IPS-18c (cell line): ENCODE results near the gene RUNX1.

ENCODE experiments used
- H3K4me3 ChIP-seq: 2 replicates; pipeline ENCODE4 v1.7.0; 2013; ENCODE audit warnings: low read depth, mild to moderate bottlenecking, low read length, moderate library complexity; ENCODE audit not compliant: insufficient read depth
- H3K9me3 ChIP-seq: one replicate; pipeline ENCODE4 v1.6.1; 2013; ENCODE audit warnings: mild to moderate bottlenecking, low read length, moderate library complexity; ENCODE audit not compliant: control insufficient read depth, insufficient read depth

Gene RUNX1

DNA sequence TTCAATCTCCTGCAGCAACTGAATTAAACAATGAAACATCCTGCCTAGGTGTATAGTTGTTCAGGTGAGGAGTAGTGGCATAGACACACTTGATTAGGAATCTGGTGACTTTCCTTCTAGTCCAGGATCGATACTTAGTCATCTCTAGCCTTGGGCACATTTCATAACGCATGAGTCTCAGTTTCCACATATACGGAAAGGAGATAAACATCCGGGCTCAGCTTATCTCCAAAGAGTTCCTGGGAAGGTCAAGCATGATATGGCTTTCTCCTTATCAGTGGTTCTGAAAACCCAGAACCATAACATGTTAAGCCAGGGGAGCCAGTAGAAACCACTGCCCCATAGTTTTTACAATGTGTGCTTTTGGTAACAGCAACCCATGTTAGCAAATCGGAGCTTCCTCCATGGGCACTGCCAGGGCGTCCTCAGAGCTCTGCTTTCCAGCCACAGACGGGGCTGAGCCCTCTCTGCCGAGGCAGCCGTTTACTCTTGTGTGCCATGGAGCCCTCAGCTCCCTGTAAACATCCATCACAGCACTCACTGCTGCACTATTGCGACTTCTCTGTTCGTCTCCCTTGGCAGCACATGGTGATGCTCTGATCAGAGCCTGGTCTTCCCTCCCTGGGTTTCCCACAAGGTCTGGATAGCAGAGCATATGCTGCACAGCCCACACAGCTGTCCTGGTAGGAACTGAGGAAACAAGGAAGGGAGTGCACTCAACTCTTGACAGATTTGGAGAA is 34.6 kb downstream of the RUNX1 start:
- Histone ChIP-seq H3K4me3 (no peak overlapping the region), H3K9me3 (no peaks in the 10 kb centered on the region)

DNA sequence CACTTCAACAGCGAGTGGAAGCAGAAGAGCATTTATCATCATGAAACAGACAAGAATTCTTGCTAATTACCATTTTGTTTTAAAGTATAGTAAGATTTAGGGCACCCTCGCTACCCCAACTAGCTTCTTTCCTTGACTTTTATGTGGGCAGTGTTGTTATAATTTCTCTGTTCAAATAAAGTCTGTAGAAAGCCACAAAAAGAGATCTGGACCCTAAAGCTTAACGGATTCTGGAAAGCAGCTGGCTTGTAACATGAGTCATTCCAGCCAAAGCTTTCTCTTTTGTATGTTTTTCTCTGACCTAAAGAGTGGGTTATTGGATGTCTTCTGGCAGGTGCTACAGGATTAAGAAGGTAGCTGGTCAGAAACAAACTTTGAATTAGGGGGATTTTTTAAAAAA is 37.4 kb downstream of the RUNX1 start:
- H3K9me3 ChIP-seq, result no peaks in the 10 kb centered on the region
- no peak overlapping the region for H3K4me3 ChIP-seq

DNA sequence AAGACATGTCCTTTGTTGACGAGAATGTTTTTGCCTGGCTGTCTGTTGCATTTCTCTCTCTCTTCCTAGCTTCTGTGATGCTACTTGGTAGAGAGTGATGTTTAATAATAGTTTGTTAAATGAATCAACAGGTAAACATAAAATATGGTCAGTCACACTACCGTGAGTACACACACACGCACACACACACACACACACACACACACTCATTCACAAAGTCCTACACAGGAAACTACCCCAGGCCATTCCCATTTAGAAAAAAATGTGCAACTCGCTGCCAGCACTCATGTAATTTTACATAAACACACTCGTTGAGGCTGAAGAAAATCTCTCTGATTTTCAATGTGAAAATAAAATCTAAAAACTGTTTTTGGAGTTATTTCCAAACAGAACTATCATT is 38.7 kb downstream of the RUNX1 start:
- Histone ChIP-seq H3K4me3 (no peak overlapping the region), H3K9me3 (no peaks in the 10 kb centered on the region)

DNA sequence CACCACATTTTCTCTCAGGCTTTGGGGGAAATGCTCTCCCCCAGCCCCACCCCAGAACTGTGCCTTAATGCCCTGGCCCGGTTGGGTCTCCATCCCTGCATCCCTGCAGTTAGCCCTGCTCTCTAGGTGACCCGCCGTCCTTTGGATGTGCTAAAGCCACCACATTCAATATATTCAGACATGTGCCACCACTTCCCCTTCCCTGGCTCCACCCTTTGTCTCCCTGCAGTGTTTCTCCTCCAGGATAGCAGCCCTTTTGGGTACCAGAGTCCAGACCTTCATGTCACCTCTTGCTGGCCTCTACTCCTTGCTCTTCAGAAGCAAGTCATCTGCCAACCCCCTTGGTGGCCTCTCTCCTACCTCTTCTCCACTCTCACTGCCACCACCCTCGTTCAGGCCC is 41.8 kb downstream of the RUNX1 start:
- Histone ChIP-seq H3K9me3 (no peaks in the 10 kb centered on the region), H3K4me3 (no peak overlapping the region)

DNA sequence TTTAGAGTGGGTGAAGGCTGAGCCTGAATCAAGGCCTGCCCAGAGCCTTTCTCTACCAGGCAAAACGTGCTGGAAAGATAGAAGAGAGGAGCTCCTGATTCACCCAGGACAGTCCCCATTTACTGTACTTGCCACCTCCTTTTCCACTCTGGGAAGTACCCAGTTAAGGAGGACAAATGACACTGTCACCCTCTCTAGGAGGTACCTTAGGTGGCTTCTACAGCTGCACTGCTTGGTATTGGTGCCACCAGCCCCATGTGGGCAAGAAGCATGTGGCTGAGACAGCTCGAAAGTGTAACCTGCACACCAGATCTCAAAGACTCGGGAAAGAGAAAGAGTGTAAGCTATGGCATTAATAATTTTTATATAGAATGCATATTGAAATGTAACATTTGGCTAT is 42.3 kb downstream of the RUNX1 start:
- no peak overlapping the region for H3K4me3 ChIP-seq

DNA sequence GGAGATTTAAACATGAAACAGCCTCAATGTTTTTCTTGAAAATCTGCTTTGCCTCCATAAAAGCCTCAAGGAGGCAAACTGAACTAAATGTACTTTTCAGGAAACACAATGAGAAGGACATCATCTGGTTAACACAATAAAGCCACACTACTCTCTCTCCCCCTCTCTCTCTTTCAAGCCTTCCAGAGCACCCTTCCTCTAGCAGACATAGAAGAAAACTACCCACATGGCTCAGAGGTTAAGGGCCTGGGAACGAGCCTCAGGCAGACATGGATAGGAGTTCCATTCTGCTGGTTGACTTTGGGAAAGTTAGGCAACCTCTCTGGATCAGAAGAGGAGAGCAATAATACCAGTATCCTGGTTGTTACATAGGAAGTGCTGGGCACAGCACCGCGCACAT is 42.9 kb downstream of the RUNX1 start:
- Histone ChIP-seq H3K4me3 (no peak overlapping the region), H3K9me3 (no peaks in the 10 kb centered on the region)

More for the DNA sequence above, 42.3 kb downstream of the RUNX1 start:
- no peaks in the 10 kb centered on the region for H3K9me3 ChIP-seq

DNA sequence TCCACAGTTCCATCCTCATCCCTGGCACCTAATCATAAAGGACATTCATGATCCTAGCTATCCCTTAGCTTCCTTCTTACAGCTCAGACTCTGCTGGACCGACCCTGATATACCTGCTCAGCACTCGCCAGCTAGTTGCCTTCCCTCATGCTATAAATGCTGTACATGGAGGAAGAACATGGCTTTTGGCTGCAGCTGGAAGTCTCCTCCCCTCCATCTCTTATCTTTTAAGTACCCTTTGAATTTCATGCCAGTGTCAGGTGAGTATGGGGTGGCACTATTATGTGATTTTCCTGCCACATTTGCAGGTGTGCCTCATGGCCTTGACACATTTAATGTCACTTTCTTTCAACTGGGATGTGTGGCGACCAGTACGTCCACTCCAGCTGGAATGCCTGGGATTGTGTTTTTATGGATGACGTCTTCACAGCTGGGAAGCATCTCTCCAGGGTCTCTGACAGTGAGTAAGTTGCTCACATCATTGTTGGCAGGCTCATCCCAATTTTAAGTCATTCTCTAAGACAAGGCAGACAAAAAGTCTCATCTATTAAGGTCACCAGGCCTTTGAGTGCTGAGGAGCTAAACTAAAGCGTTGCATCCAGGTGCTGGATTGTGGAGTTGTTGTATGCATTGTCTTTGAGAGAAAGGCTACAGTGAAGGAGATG is 43.4 kb downstream of the RUNX1 start:
- Histone ChIP-seq H3K9me3 (no peaks in the 10 kb centered on the region), H3K4me3 (no peak overlapping the region)

DNA sequence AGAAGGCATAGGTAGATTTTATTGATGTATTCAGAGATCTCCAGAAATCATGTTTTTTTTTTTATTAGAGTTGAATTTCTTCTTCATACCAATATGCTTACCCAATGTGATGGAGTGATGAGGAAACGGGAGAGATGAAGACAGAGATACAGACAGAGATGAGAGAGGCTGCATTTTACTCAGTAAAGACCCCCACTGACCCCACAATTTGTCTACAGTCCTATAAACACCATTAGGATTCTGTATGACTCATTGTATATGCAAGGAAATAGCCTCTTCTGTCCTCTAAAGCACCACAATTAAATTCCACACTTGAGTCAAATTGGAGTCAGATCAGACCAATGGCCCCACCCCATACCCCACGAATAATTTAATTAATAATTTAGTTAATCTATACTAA is 44.0 kb downstream of the RUNX1 start:
- no peaks in the 10 kb centered on the region for H3K9me3 ChIP-seq

DNA sequence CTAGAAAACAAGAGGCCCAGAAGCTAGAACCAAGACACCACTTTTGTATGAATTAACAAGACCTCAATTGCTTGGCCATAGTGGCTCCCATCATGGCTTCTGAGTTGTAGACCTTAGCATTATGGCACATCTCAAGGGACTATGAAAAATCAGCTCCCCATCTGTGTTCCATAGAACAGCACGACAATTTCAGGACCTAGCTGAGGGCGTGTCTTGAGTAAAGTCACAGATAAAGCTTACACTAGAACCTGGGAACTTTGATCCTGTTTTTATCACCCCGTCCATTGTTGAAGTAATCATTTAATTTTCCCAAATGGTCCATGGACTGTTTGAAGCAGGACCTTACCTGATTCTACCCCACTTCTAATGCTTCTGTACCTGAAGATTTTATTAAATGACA is 44.8 kb downstream of the RUNX1 start:
- H3K9me3 ChIP-seq, result no peaks in the 10 kb centered on the region
- H3K4me3 ChIP-seq, result no peak overlapping the region

More for the DNA sequence above, 44.0 kb downstream of the RUNX1 start:
- H3K4me3 ChIP-seq, result no peak overlapping the region

DNA sequence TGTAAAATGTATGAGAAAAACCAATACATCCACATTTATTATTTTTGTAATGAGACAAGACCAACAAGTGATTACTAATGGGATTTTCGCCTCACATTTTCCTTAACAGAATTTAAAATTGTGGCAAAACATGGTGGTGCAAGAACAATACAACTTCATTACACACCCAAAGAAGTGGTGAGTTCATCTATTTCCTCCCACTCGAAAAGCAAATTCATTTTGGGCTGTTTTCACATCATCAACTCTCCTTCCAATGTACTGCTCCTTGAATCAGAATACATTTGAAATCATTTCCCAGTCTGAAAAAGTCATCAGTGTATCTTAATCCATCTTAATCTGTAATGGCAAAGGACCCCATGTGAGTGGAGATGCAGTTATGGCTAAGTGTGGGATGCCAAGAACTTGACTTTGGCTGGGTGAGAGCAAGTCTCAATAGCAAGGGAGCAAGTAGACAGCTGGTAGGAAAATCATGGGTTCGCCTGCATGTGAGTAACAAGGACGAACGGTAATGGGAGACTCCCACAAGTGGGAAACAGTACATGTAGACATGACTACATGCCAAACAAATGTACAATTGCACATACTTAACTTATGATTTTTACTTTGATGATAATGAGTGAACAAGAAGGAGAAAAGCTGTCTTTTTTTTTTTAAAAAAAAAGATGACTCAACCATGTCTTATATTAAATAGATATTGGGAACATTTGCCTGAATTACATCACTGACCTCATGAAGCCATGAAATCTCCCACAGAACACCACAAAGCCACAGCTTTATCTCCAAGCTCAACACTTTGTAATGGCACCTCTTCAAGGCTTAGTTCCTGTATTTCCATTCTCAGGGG is 46.0 kb downstream of the RUNX1 start:
- no peak overlapping the region for H3K4me3 ChIP-seq
- H3K9me3 ChIP-seq, result no peaks in the 10 kb centered on the region

DNA sequence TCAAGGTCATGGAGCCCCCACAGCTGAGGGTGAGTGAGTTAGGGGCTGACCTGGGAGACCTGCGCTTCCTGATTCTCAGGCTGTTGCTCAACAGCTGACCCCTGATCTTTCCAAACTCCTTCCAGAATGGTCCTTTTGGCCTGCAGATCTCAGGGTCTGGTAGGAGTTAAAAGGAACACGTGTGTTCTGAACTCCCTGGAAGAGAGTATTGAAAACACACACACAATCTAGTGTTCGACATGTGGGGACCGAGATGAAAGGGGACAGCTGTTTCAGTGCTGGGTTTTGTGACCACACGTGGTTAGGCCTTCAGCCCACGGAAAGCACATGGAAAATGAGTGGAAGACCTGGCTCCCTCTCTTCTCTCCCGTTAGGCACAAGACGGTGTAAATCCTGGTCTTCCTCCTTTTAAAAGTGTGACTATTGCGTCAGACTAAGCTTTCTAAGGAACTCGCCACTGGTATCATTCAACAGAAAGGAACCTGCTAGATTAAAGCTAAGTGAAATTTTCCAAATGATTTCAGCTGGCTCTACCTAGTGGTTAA is 49.6 kb downstream of the RUNX1 start:
- no peak overlapping the region for H3K4me3 ChIP-seq
- no peaks in the 10 kb centered on the region for H3K9me3 ChIP-seq

DNA sequence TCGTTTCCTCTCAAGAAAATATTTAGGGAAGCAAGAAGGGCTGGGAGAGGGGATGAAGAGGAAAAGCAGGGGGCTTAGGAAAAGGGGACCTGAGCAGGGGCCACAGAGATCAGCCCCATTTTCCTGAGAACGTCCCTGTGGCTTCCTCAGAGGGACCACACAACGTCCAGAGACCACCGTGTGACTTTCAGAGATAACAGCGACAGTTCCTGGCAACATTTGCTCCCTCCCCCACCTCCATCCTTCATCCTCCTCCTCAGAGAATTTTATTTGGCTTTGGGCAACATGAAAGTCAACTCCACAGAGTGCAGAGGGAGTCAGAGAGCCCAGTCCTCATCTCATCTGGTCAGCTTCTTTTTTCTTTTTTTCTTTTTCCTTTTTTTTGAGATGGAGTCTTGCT is 50.9 kb downstream of the RUNX1 start:
- no peaks in the 10 kb centered on the region for H3K9me3 ChIP-seq

DNA sequence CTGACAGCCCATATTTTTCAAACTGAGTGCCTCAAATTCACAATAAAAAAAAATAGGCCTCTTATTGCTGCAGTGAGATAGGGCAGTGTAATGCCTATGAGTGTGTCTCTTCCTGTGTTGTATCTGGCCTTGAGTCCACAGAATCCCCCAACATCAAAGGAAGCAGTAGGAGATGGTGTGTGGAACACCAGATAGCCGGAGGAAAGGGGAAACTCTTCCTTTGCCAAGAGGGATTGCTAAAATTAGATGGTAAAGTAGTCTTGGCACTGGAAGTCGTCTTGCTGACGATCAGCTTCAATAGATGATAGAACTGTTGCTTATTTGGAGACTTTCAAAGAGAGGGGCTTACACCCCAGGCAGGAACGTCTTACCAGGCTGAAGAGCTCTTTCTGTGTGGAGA is 51.8 kb downstream of the RUNX1 start:
- H3K4me3 ChIP-seq, result no peak overlapping the region
- H3K9me3 ChIP-seq, result no peaks in the 10 kb centered on the region

More for the DNA sequence above, 50.9 kb downstream of the RUNX1 start:
- no peak overlapping the region for H3K4me3 ChIP-seq

DNA sequence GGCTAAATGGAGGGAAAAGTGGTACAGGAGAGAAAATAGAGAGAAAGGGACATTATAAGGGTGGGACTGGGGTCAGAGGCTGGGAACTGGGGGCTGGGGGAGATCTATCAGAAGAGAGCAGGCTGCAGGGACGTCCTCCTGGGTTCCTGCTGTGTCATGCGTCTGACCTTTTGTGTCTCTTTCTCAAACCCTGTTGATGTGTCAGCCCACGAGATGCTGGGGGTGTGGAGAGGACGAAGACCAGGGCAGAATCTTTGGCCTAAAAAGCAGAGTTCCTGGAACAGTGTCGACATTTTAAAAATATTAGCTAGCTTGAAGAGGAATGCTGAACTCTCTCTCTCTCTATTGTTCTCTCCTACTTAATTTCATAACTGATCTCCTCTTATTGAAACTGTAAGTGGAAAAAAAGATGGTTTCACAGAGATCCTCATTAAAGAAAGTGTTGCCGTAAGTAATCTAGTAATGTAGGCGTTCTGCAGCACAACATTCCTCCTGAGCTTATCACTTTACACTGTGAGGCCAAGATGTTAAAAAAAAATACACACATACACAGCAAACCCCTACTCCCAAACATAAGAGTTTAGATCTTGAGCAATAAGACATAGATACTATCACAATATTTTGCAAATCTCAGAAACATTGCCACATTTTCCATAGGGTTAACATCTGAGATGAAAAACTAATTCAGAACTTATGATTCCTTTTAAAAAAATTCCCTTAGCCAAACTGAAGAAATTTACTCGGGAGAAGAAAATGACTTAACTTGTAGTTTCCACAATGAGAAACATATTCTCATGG is 52.6 kb downstream of the RUNX1 start:
- H3K9me3 ChIP-seq, result no peaks in the 10 kb centered on the region
- H3K4me3 ChIP-seq, result no peak overlapping the region

DNA sequence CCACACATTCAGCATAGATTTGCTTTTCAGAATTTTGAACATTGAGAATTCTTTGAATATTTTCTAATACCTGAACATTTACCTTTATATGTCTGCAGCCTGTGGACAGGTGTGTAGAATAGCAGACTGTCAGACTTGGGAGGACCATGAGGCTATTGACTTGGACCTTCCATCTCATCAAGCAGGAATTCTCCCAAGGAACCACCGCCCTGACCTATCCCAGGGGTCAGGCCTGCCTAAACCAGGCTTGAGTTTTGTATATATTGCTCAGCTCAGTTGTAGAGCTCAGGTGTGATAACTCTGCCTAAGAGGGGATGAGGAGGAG is 53.2 kb downstream of the RUNX1 start:
- Histone ChIP-seq H3K9me3 (no peaks in the 10 kb centered on the region), H3K4me3 (no peak overlapping the region)

DNA sequence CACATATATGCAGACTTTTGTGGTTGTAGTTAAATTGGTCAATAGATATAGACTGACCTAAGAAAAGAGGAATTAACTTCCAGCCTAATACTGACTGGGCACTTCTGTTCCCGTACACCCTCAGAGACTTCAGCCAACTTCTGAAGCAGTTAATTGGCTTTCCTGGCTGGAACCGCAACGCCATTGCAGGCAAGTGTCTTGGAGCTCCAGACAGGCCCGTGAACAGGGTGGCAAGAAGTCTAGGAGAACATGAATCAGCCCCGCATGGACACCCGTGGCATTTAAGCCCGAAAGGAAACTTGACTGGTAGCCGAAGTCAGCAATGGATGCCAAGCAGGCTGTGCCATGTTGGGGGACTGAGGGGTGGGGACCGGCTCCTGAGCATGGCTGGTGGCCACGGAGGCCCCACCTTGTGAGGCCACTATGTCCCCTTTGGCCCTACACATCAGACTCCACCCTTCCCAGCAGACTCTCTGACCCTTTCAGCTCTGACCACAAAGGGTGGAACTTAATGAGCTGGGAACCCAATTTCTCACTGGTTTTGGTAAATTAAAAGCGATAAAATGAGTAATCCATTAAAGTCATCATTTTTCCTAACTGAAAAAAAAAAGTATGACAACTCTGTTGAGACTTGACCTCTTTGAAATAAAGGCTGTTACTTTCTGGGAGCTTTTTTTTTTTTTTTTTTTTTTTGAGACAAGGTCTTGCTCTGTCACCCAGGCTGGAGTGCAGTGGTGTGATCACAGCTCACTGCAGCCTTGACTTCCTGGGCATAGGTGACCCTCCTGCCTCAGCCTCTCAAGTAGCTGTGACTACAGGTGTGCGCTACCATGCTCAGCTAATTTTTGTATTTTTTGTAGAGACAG is 54.1 kb downstream of the RUNX1 start:
- H3K4me3 ChIP-seq, result no peak overlapping the region

More for the DNA sequence above, 54.1 kb downstream of the RUNX1 start:
- no peaks in the 10 kb centered on the region for H3K9me3 ChIP-seq
